ENCODE results near the gene MDM2. TPM values are rescaled to one million over a fixed set of nuclear protein-coding genes. Genes with fewer than 3 reads are reported as not detected.
A peak's percentile ranks its signal among the peaks of the same experiment; 100 is the strongest.
"Not testable (repeated sequence)": the region's sequence is repeated elsewhere in the genome, so short reads cannot be mapped to it uniquely, and the experiment has no call there.

MDM2 gene
- total RNA-seq, 4 donors from 2014 or later: 47.5 to 79.2 (median 57.4) TPM

- H3K27me3 ChIP-seq: no peaks in the 10 kb centered on the region
- H3K27ac ChIP-seq: no peak overlapping the region
- no peaks in the 10 kb centered on the region for H3K9me3 ChIP-seq
- TF ChIP-seq CTCF (IDR thresholded peaks at IDR 0.05): no peak
- TF ChIP-seq POLR2A (IDR thresholded peaks at IDR 0.05): no peak
- TF ChIP-seq EP300 (IDR thresholded peaks at IDR 0.05): no peak
- TF ChIP-seq POLR2AphosphoS5 (IDR thresholded peaks at IDR 0.05): no peak
- no peak overlapping the region for H3K4me3 ChIP-seq
- WGBS, 2 donors (ENCODE audit: low coverage in 1 of 2): 83 to 92% methylated on average over 10 to 13 of the region's 32 CpGs
- H3K36me3 ChIP-seq: peaks cover 0 to 5% of the 10 kb centered on the region in 2 donors
- H3K4me1 ChIP-seq: peaks cover 0 to 18% (median 0%) of the 10 kb centered on the region in 3 donors
- no peak for ATAC-seq
Observed at GRCh38 chr12:68804657-68805591, 3.1 kb upstream of the MDM2 start.

GRCh38 chr12:68805592-68806120 lies 2.3 kb upstream of the MDM2 start:
- ATAC-seq: no peak

GRCh38 chr12:68806488-68807237 lies 1.3 kb upstream of the MDM2 start:
- H3K27me3 ChIP-seq: no peaks in the 10 kb centered on the region
- no peak for ATAC-seq
- no peaks in the 10 kb centered on the region for H3K9me3 ChIP-seq
- H3K4me3 ChIP-seq: peak overlapping the region in 1 of 2 donors; percentile 97
- H3K36me3 ChIP-seq: peaks cover 0 to 19% of the 10 kb centered on the region in 2 donors
- H3K4me1 ChIP-seq: peaks cover 0 to 35% (median 0%) of the 10 kb centered on the region in 3 donors
- TF ChIP-seq POLR2A (IDR thresholded peaks at IDR 0.05) (no peak), POLR2AphosphoS5 (IDR thresholded peaks at IDR 0.05) (no peak), CTCF (IDR thresholded peaks at IDR 0.05) (no peak), EP300 (IDR thresholded peaks at IDR 0.05) (no peak)
- peak overlapping the region in 3 of 4 donors; percentile 98 to 100 (median 100) for H3K27ac ChIP-seq
- 81 to 84% methylated on average over 14 to 18 of the region's 18 CpGs for WGBS, 2 donors (ENCODE audit: low coverage in 1 of 2)

More at GRCh38 chr12:68805592-68806120, 2.3 kb upstream of the MDM2 start:
- 88 to 91% methylated on average over 5 to 7 of the region's 7 CpGs for WGBS, 2 donors (ENCODE audit: low coverage in 1 of 2)
- Histone ChIP-seq H3K27me3 (no peaks in the 10 kb centered on the region), H3K27ac (no peak overlapping the region), H3K36me3 (peaks cover 0 to 12% of the 10 kb centered on the region in 2 donors), H3K4me1 (peaks cover 0 to 25% (median 0%) of the 10 kb centered on the region in 3 donors), H3K9me3 (no peaks in the 10 kb centered on the region), H3K4me3 (no peak overlapping the region)
- TF ChIP-seq POLR2AphosphoS5 (IDR thresholded peaks at IDR 0.05) (no peak), POLR2A (IDR thresholded peaks at IDR 0.05) (no peak), CTCF (IDR thresholded peaks at IDR 0.05) (no peak), EP300 (IDR thresholded peaks at IDR 0.05) (no peak)

- ATAC-seq: not testable (repeated sequence)
- 4 to 10% methylated on average over 5 to 8 of the region's 10 CpGs for WGBS, 2 donors (ENCODE audit: low coverage in 1 of 2)
Observed at GRCh38 chr12:68807274-68807575, 752 bp upstream of the MDM2 start.

More at GRCh38 chr12:68807274-68807575, 752 bp upstream of the MDM2 start:
- Histone ChIP-seq H3K36me3 (peaks cover 0 to 20% of the 10 kb centered on the region in 2 donors), H3K4me3 (peak overlapping the region; percentile 58 to 97), H3K4me1 (peaks cover 0 to 41% (median 0%) of the 10 kb centered on the region in 3 donors), H3K27ac (peak overlapping the region; percentile 95 to 100 (median 99))
- H3K9me3 ChIP-seq, H3K27me3 ChIP-seq: not testable (repeated sequence)

All from gastroesophageal sphincter (tissue), 4 donors.